HG03575 (cell line): ENCODE measurements around the gene KCNJ6.

ENCODE experiments used
- ATAC-seq: cut with Tn5 transposase; IDR thresholded peaks from one replicate; pipeline ENCODE4 v1.9.1; 2021; ENCODE audit not compliant: unreplicated experiment, insufficient number of reproducible peaks, low FRiP score; ENCODE audit errors: extremely low read depth

KCNJ6 gene

DNA sequence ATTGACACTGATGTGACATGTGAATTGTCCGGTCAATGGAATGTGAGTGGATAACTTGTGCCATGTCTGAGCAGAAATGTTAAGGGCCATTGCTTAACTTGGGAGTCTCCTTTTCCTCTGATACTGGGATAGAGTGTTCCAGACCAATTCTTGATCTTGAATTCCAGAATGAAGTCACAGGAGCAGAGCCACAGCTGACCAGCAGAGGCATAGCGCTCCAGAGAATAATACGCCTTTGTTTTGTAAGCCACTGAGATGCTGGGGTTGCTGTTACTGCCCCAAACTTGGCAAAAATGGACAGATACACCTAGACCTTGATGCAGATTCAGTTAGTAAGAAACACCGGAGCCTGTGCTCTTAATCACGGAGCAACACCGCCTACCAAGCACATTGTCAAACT lies 6.3 kb downstream of the KCNJ6 start:
- no peak for ATAC-seq

DNA sequence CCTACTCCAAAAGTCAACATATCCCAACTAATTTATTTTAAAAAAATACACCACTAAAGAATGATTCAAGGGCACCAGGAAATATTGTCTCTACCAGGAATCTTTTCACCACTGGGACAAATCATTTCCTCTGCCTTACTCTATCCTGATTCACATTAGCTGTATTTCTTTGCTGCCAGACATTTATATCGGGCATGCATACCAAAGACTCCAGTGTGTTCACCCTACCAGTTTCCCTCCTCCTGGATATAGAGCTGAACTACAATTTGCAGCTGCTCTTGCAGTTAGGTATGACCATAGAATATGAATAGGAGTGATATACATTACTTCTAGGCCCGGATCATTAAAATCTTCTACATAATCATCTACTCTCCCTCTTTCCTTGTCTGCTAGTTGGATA lies 7.6 kb downstream of the KCNJ6 start:
- ATAC-seq, result no peak

- no peak for ATAC-seq
Measured at GRCh38 chr21:37907076-37907475, 9.2 kb downstream of the KCNJ6 start.

GRCh38 chr21:37905291-37905690 lies 11.0 kb downstream of the KCNJ6 start:
- no peak for ATAC-seq

DNA sequence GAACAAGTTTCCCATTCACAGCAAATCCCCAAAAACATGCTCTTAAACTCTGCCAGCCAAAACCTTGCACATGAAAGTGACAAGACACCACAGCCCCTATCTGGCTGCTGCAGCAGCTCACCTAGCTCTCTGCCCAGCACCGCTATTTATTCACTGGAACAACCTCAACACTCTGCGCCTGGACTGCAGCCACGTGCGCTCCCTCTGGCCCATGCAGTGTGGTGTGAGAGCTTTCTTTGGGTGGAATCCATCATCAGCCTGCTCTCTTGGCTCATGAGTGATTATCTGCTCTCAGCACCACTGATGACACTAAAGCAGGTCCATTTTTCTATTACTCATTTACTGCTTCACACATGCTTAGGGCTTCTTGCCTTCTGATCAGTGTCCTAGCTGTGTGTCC lies 11.4 kb downstream of the KCNJ6 start:
- ATAC-seq, result no peak

DNA sequence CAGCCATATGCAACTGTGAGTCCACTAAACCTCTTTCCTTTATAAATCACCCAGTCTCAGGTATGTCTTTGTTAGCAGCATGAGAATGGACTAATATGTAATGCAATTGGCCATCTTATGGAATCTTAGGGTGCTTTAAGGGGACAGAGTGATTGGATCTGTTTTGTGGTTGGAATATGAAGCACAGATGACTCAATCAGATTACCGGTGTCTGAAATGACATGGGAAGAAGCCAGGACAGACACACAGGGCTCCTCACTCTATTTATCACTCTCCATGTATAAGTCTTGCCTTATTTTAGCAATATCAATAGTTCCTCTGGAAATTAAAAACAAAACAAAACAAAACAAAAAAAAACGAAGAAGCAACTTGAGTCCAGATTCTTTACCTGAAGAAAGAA lies 12.9 kb downstream of the KCNJ6 start:
- no peak for ATAC-seq

GRCh38 chr21:37899146-37899545 lies 17.1 kb downstream of the KCNJ6 start:
- ATAC-seq, result no peak

- ATAC-seq, result no peak
Measured at GRCh38 chr21:37896788-37897187, 19.5 kb downstream of the KCNJ6 start.

GRCh38 chr21:37891972-37892371 lies 24.3 kb downstream of the KCNJ6 start:
- ATAC-seq, result no peak

GRCh38 chr21:37888659-37889058 lies 27.6 kb downstream of the KCNJ6 start:
- no peak for ATAC-seq

- no peak for ATAC-seq
Measured at GRCh38 chr21:37886726-37887299, 29.4 kb downstream of the KCNJ6 start.

DNA sequence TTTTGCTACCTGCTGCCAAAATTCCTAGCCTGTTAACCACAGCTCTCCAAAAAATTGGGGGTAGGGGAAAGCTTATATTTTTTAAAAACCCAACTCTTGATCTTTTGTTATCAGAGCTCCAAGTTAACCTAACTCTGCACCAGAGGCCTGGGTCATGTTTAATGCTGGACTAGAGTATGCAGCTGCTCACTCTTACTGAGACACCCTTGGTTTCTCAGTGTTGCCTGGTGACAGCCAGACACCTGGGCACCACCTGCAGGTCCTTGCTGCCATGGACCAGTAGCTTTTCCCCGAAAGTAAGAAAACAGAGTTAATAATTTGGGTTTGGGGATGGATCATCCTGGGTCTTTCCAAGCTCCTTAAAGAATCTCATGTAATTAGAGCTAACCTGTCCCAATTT lies 30.1 kb downstream of the KCNJ6 start:
- no peak for ATAC-seq

DNA sequence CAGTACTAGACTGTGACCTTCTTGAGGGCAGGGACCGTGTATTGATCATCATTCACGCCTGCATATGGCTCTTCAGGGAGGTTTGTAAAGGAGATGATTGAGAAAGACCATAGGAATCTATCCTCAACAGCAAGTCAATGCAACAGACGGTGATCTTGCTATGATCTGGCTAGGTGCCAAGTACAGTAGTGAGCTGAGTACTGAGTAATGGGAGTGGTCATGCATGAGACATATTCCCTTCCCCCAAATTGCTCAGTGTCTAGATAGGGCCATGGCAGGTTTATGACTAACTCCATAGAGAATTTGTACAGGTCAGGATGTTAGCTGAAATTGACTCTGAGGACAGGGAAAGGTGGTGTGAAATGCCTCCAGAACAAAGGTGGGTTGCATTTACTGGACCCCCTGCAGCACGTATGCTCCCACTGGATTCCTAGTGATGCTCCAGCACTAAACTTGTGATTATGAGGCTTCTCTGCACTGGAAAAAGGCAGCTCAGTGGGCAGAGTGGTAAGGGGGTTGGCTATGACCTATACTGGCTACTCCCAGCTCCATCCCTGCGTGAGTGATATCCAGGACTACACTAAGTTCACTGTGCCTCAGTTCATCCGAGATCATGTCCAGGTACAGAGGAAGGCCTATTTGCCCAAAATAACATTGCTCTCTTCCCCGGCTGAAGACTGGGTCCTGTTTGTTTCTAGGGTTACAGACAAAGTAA lies 37.2 kb downstream of the KCNJ6 start:
- ATAC-seq, result no peak

DNA sequence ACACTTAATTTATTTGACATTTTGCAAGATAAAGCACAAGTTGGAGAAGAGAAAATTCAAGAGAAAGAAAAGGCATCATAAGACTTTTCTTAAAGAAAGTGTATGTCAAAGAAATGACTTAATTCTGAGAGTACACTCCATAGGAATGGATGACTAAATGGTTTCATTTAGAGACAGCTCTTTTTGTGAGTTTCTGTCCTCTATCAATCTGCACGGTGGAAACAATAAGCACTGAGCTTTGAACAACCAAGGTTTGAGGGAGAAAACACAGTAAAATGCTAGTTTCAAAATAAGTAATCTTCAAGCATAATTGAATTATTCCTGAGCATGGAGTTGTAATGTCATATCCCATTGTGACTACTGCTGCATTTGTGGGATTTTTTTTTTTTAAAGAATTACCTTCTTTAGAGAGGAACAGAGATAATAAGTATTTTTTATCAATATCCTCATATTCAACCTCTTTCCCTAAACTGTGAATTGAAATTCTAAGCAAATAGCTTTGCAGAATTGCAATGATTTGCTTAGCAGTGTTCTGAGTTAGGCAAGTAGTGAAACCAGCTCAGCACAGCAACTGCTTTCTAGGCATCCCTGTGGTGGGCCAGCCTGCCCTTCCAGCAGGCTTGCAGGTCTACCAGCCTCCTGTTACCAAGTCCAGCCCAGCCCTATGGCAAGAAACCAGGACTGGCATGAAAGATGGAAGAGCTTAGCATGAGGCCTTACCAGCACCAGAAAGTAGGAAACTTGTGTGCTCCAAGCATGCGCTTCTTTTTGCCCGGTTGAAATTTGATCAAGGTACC lies 38.2 kb downstream of the KCNJ6 start:
- ATAC-seq, result no peak

GRCh38 chr21:37877171-37877570 lies 39.1 kb downstream of the KCNJ6 start:
- no peak for ATAC-seq

DNA sequence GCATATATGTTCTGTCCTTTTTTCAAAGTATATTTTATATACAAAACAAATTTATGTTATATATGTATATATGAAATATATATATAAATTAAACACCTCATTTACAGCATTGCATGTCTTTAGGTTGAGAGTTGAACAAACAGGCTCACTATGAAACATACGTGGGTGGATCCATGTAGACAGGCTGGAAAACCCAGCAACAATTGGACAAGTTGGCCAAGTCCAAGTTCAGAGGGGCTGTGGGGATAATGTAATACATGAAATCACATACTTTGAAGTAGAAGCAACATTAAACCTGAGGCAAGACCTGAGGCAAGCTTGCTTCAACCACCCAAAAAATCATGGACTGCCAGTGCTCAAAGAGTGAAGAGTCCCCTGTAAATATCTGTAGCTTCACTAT lies 39.7 kb downstream of the KCNJ6 start:
- ATAC-seq, result no peak

GRCh38 chr21:37874904-37875780 lies 41.1 kb downstream of the KCNJ6 start:
- ATAC-seq, result no peak

GRCh38 chr21:37874481-37874880 lies 41.8 kb downstream of the KCNJ6 start:
- no peak for ATAC-seq

- ATAC-seq, result no peak
Measured at GRCh38 chr21:37873655-37874054, 42.6 kb downstream of the KCNJ6 start.
